SK-N-SH treated with all-trans-retinoic acid at 6 μM for 48 hours (cell line): Measurements from ENCODE around the gene COX4I1.

Source experiments
- ATAC-seq: fragments of 200-7000 bp; cut with Tn5 transposase; 3 replicates; pipeline ENCODE4 v1.9.1; 2020; ENCODE audit warnings: mild to moderate bottlenecking, moderate library complexity
- ARNTL ChIP-seq: fragments of 450-650 bp; formaldehyde crosslinking; IDR thresholded peaks from 2 replicates; pipeline ENCODE4 v1.5.0; 2020; ENCODE audit warnings: low read depth, mild to moderate bottlenecking, moderate library complexity, borderline replicate concordance
- BACH2 ChIP-seq: fragments of 250-450 bp; sonication (Bioruptor Pico); IDR thresholded peaks from 2 replicates; pipeline ENCODE4 v1.9.0; 2021; ENCODE audit warnings: mild to moderate bottlenecking, borderline replicate concordance
- CSDC2 ChIP-seq: fragments of 250-450 bp; sonication (Bioruptor Pico); IDR thresholded peaks from 2 replicates; pipeline ENCODE4 v1.5.0; 2020; ENCODE audit warnings: mild to moderate bottlenecking, moderate library complexity
- ESRRG ChIP-seq: fragments of 250-450 bp; sonication (Bioruptor Pico); IDR thresholded peaks from 2 replicates; pipeline ENCODE4 v1.6.1; 2021; ENCODE audit warnings: mild to moderate bottlenecking
- GLIS3 ChIP-seq: fragments of 250-450 bp; sonication (Bioruptor Pico); IDR thresholded peaks from 2 replicates; pipeline ENCODE4 v1.5.0; 2020; ENCODE audit warnings: mild to moderate bottlenecking, moderate library complexity
- ISL1 ChIP-seq: fragments of 250-450 bp; sonication (Bioruptor Pico); IDR thresholded peaks from 2 replicates; pipeline ENCODE4 v2.1.2; 2022; ENCODE audit warnings: mild to moderate bottlenecking, moderate library complexity
- OSR1 ChIP-seq: fragments of 250-450 bp; sonication (Bioruptor Pico); IDR thresholded peaks from 2 replicates; pipeline ENCODE4 v1.8.0; 2022; ENCODE audit warnings: moderate library complexity, mild to moderate bottlenecking, inconsistent platforms
- PPARA ChIP-seq: fragments of 250-450 bp; sonication (Bioruptor Pico); IDR thresholded peaks from 2 replicates; pipeline ENCODE4 v1.5.0; 2020; ENCODE audit warnings: mild to moderate bottlenecking, borderline replicate concordance
- RARB ChIP-seq: fragments of 250-450 bp; sonication (Bioruptor Pico); IDR thresholded peaks from 2 replicates; pipeline ENCODE4 v1.8.0; 2021; ENCODE audit warnings: mild to moderate bottlenecking, moderate library complexity
- SNAI2 ChIP-seq: fragments of 250-450 bp; sonication (Bioruptor Pico); IDR thresholded peaks from 2 replicates; pipeline ENCODE4 v1.5.0; 2020; ENCODE audit warnings: mild to moderate bottlenecking, moderate library complexity
- TCF4 ChIP-seq: fragments of 250-450 bp; sonication (Bioruptor Pico); IDR thresholded peaks from 2 replicates; pipeline ENCODE4 v1.8.0; 2021; ENCODE audit warnings: mild to moderate bottlenecking, moderate library complexity, borderline replicate concordance
- TOX ChIP-seq: fragments of 250-450 bp; sonication (Bioruptor Pico); IDR thresholded peaks from 2 replicates; pipeline ENCODE4 v1.8.0; 2021; ENCODE audit warnings: mild to moderate bottlenecking, moderate library complexity, borderline replicate concordance
- TSHZ2 ChIP-seq: fragments of 250-450 bp; sonication (Bioruptor Pico); IDR thresholded peaks from 2 replicates; pipeline ENCODE4 v1.5.0; 2020; ENCODE audit warnings: mild to moderate bottlenecking, moderate library complexity
- ZC3H10 ChIP-seq: fragments of 250-450 bp; sonication (Bioruptor Pico); IDR thresholded peaks from 2 replicates; pipeline ENCODE4 v1.5.1; 2021; ENCODE audit warnings: mild to moderate bottlenecking, moderate library complexity
- ZFP3 ChIP-seq: fragments of 250-450 bp; sonication (Bioruptor Pico); IDR thresholded peaks from 2 replicates; pipeline ENCODE4 v1.5.0; 2020; ENCODE audit warnings: mild to moderate bottlenecking, moderate library complexity
- ZFP30 ChIP-seq: fragments of 450-650 bp; formaldehyde crosslinking; IDR thresholded peaks from 2 replicates; pipeline ENCODE4 v1.5.0; 2022; ENCODE audit warnings: mild to moderate bottlenecking, moderate library complexity
- ZNF565 ChIP-seq: fragments of 450-650 bp; formaldehyde crosslinking; conservative IDR thresholded peaks from 2 replicates; pipeline ENCODE4 v1.5.0; 2020; ENCODE audit warnings: low read depth, mild to moderate bottlenecking, moderate library complexity
- ZNF70 ChIP-seq: fragments of 450-650 bp; formaldehyde crosslinking; IDR thresholded peaks from 2 replicates; pipeline ENCODE4 v1.5.0; 2020; ENCODE audit warnings: mild to moderate bottlenecking, moderate library complexity
- ZNF8 ChIP-seq: fragments of 450-650 bp; formaldehyde crosslinking; IDR thresholded peaks from 2 replicates; pipeline ENCODE4 v1.5.0; 2020; ENCODE audit warnings: mild to moderate bottlenecking, moderate library complexity
- TF ChIP-seq, protein P1 (sequence below): fragments of 250-450 bp; sonication (Bioruptor Pico); IDR thresholded peaks from 2 replicates; pipeline ENCODE4 v1.5.1; 2020; ENCODE audit warnings: low read depth, mild to moderate bottlenecking, moderate library complexity
- TF ChIP-seq, protein P2 (sequence below): fragments of 250-450 bp; sonication (Bioruptor Pico); IDR thresholded peaks from 2 replicates; pipeline ENCODE4 v1.8.0; 2021; ENCODE audit warnings: low read depth, mild to moderate bottlenecking, moderate library complexity, borderline replicate concordance
- TF ChIP-seq, protein P3 (sequence below): fragments of 250-450 bp; sonication (Bioruptor Pico); IDR thresholded peaks from 2 replicates; pipeline ENCODE4 v1.8.0; 2020; ENCODE audit warnings: mild to moderate bottlenecking, moderate library complexity, borderline replicate concordance

Gene COX4I1

GRCh38 chr16:85847036-85847435, 47.5 kb downstream of the COX4I1 start:
- ATAC-seq = no peak
- TF ChIP-seq TOX (CRISPR knock-in tag) (no peak), OSR1 (CRISPR knock-in tag) (no peak), TCF4 (CRISPR knock-in tag) (no peak), ZNF8 (no peak), GLIS3 (no peak), ZFP30 (CRISPR knock-in tag) (no peak), CSDC2 (CRISPR knock-in tag) (no peak), PPARA (CRISPR knock-in tag) (no peak), ZNF565 (CRISPR knock-in tag) (no peak), SNAI2 (CRISPR knock-in tag) (no peak), ZNF70 (CRISPR knock-in tag) (no peak), RARB (CRISPR knock-in tag) (no peak), TSHZ2 (CRISPR knock-in tag) (no peak), ESRRG (CRISPR knock-in tag) (no peak), ISL1 (no peak), BACH2 (CRISPR knock-in tag) (no peak)
- TF ChIP-seq, protein P1, sequence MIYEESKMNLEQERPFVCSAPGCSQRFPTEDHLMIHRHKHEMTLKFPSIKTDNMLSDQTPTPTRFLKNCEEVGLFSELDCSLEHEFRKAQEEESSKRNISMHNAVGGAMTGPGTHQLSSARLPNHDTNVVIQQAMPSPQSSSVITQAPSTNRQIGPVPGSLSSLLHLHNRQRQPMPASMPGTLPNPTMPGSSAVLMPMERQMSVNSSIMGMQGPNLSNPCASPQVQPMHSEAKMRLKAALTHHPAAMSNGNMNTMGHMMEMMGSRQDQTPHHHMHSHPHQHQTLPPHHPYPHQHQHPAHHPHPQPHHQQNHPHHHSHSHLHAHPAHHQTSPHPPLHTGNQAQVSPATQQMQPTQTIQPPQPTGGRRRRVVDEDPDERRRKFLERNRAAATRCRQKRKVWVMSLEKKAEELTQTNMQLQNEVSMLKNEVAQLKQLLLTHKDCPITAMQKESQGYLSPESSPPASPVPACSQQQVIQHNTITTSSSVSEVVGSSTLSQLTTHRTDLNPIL = no peak
- TF ChIP-seq, protein P2, sequence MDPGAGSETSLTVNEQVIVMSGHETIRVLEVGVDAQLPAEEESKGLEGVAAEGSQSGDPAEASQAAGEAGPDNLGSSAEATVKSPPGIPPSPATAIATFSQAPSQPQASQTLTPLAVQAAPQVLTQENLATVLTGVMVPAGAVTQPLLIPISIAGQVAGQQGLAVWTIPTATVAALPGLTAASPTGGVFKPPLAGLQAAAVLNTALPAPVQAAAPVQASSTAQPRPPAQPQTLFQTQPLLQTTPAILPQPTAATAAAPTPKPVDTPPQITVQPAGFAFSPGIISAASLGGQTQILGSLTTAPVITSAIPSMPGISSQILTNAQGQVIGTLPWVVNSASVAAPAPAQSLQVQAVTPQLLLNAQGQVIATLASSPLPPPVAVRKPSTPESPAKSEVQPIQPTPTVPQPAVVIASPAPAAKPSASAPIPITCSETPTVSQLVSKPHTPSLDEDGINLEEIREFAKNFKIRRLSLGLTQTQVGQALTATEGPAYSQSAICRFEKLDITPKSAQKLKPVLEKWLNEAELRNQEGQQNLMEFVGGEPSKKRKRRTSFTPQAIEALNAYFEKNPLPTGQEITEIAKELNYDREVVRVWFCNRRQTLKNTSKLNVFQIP (CRISPR knock-in tag) = no peak
- TF ChIP-seq, protein P3, sequence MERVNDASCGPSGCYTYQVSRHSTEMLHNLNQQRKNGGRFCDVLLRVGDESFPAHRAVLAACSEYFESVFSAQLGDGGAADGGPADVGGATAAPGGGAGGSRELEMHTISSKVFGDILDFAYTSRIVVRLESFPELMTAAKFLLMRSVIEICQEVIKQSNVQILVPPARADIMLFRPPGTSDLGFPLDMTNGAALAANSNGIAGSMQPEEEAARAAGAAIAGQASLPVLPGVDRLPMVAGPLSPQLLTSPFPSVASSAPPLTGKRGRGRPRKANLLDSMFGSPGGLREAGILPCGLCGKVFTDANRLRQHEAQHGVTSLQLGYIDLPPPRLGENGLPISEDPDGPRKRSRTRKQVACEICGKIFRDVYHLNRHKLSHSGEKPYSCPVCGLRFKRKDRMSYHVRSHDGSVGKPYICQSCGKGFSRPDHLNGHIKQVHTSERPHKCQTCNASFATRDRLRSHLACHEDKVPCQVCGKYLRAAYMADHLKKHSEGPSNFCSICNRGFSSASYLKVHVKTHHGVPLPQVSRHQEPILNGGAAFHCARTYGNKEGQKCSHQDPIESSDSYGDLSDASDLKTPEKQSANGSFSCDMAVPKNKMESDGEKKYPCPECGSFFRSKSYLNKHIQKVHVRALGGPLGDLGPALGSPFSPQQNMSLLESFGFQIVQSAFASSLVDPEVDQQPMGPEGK (CRISPR knock-in tag) = no peak

GRCh38 chr16:85847681-85848601, 48.4 kb downstream of the COX4I1 start:
- TF ChIP-seq GLIS3 = no peak
- no peak for TF ChIP-seq ZC3H10
- TF ChIP-seq, protein P2 (CRISPR knock-in tag) = no peak
- TF ChIP-seq CSDC2 (CRISPR knock-in tag) = no peak
- no peak for TF ChIP-seq ISL1
- TF ChIP-seq TCF4 (CRISPR knock-in tag) = no peak
- TF ChIP-seq TSHZ2 (CRISPR knock-in tag) = no peak
- TF ChIP-seq ZFP3 = no peak
- TF ChIP-seq ZNF8 = no peak
- no peak for TF ChIP-seq BACH2 (CRISPR knock-in tag)
- TF ChIP-seq ARNTL (CRISPR knock-in tag) = no peak
- no peak for TF ChIP-seq ZNF565 (CRISPR knock-in tag)
- no peak for TF ChIP-seq SNAI2 (CRISPR knock-in tag)
- no peak for TF ChIP-seq ZFP30 (CRISPR knock-in tag)
- TF ChIP-seq, protein P1 = no peak
- ATAC-seq = no peak
